Neural cell (in vitro differentiated cells): Measurements from ENCODE around the gene PHACTR1. TPM values are rescaled to one million over a fixed set of nuclear protein-coding genes. Genes with fewer than 3 reads are reported as not detected.

ENCODE experiments used
- H2AFZ ChIP-seq: fragments of 200-600, 300-800 bp; sonication (generic), shearing (Covaris generic); 2 replicates; pipeline ENCODE4 v1.6.0; 2014; ENCODE audit warnings: low read depth, mild to moderate bottlenecking, antibody characterized with exemption, low read length, moderate library complexity
- H3F3A ChIP-seq: fragments of 200-600 bp; shearing (Covaris generic); 2 replicates; pipeline ENCODE4 v1.6.1; 2016; ENCODE audit warnings: mild to moderate bottlenecking, moderate library complexity, mixed read lengths, antibody characterized with exemption, low read length; ENCODE audit not compliant: insufficient read depth, poor library complexity, severe bottlenecking
- H3K27ac ChIP-seq: fragments of 200-600, 300-800 bp; sonication (generic), shearing (Covaris generic); 2 replicates; pipeline ENCODE4 v1.5.1; 2014; ENCODE audit warnings: mild to moderate bottlenecking, low read length, moderate library complexity
- H3K27me3 ChIP-seq: fragments of 300-800, 200-600 bp; sonication (generic), shearing (Covaris generic); 2 replicates; pipeline ENCODE4 v1.6.0; 2014; ENCODE audit warnings: mild to moderate bottlenecking, low read depth, low read length, moderate library complexity; ENCODE audit not compliant: insufficient read depth
- H3K36me3 ChIP-seq: fragments of 300-800, 200-600 bp; sonication (generic), shearing (Covaris generic); 2 replicates; pipeline ENCODE4 v1.5.1; 2014; ENCODE audit warnings: mild to moderate bottlenecking, antibody characterized with exemption, low read length, moderate library complexity; ENCODE audit not compliant: insufficient read depth
- H3K4me2 ChIP-seq: fragments of 300-800, 200-600 bp; sonication (generic), shearing (Covaris generic); 2 replicates; pipeline ENCODE4 v1.6.0; 2014; ENCODE audit warnings: mild to moderate bottlenecking, low read length
- H3K4me3 ChIP-seq: fragments of 300-800, 200-600 bp; sonication (generic), shearing (Covaris generic); 2 replicates; pipeline ENCODE4 v1.5.1; 2014; ENCODE audit warnings: mild to moderate bottlenecking, low read length, moderate library complexity
- H3K79me2 ChIP-seq: fragments of 200-600 bp; shearing (Covaris generic); replicated peaks from 2 replicates; pipeline ENCODE4 v1.6.0; 2014; ENCODE audit warnings: mild to moderate bottlenecking, low read length, moderate library complexity; ENCODE audit not compliant: insufficient read depth
- H3K9ac ChIP-seq: fragments of 300-800, 200-600 bp; sonication (generic), shearing (Covaris generic); 2 replicates; pipeline ENCODE4 v1.6.1; 2016; ENCODE audit warnings: mild to moderate bottlenecking, low read length, mixed read lengths
- H3K9me2 ChIP-seq: fragments of 200-600 bp; shearing (Covaris generic); 2 replicates; pipeline ENCODE4 v1.6.1; 2016; ENCODE audit warnings: mild to moderate bottlenecking, low read length, mixed read lengths; ENCODE audit not compliant: insufficient read depth
- H3K9me3 ChIP-seq: fragments of 200-600, 300-800 bp; sonication (generic), shearing (Covaris generic); 2 replicates; pipeline ENCODE4 v1.6.1; 2016; ENCODE audit warnings: mild to moderate bottlenecking, mixed run types, low read length, moderate library complexity, mixed read lengths
- H4K20me1 ChIP-seq: fragments of 200-600 bp; shearing (Covaris generic); 2 replicates; pipeline ENCODE4 v1.6.1; 2016; ENCODE audit warnings: mild to moderate bottlenecking, mixed run types; ENCODE audit not compliant: insufficient read depth
- EP300 ChIP-seq: fragments of 450-650 bp; conservative IDR thresholded peaks from 2 replicates; pipeline ENCODE4 v1.6.1; 2014; ENCODE audit warnings: antibody characterized with exemption, mild to moderate bottlenecking, moderate library complexity; ENCODE audit not compliant: poor library complexity, severe bottlenecking
- EZH2 ChIP-seq: fragments of 200-600, 300-800 bp; shearing (Covaris generic), sonication (generic); IDR thresholded peaks from 2 replicates; pipeline ENCODE4 v1.6.1; 2014; ENCODE audit warnings: antibody characterized with exemption, low read length, borderline replicate concordance, mild to moderate bottlenecking; ENCODE audit not compliant: insufficient read depth, poor library complexity, severe bottlenecking
- POLR2AphosphoS5 ChIP-seq: IDR thresholded peaks from 2 replicates; pipeline ENCODE4 v1.6.1; 2012
- RAD21 ChIP-seq: fragments of 450-650 bp; conservative IDR thresholded peaks from 2 replicates; pipeline ENCODE4 v1.6.1; 2014; ENCODE audit warnings: antibody characterized with exemption, mild to moderate bottlenecking, moderate library complexity
- SMC3 ChIP-seq: fragments of 450-650 bp; conservative IDR thresholded peaks from 2 replicates; pipeline ENCODE4 v1.6.1; 2014; ENCODE audit warnings: antibody characterized with exemption, mild to moderate bottlenecking, moderate library complexity; ENCODE audit not compliant: poor library complexity
- TAF1 ChIP-seq: IDR thresholded peaks from 2 replicates; pipeline ENCODE4 v1.6.1; 2012; ENCODE audit warnings: low read depth
- polyA plus RNA-seq: library from polyadenylated mRNA; depleted of rRNA; stranded (reverse); fragments of >200 nt; gene quantifications from 2 replicates; pipeline ENCODE4 v1.2.3, GENCODE V29; 2014
- TF ChIP-seq, protein P1 (sequence below): fragments of 450-650 bp; IDR thresholded peaks from 2 replicates; pipeline ENCODE4 v1.5.1; 2014; ENCODE audit warnings: antibody characterized with exemption, mild to moderate bottlenecking, moderate library complexity; ENCODE audit not compliant: poor library complexity, severe bottlenecking
- TF ChIP-seq, protein P2 (sequence below): IDR thresholded peaks from 2 replicates; pipeline ENCODE4 v1.6.1; 2012; ENCODE audit warnings: borderline replicate concordance

Gene PHACTR1
- polyA plus RNA-seq, 1 donor from 2014 or later: 7.8 TPM

DNA sequence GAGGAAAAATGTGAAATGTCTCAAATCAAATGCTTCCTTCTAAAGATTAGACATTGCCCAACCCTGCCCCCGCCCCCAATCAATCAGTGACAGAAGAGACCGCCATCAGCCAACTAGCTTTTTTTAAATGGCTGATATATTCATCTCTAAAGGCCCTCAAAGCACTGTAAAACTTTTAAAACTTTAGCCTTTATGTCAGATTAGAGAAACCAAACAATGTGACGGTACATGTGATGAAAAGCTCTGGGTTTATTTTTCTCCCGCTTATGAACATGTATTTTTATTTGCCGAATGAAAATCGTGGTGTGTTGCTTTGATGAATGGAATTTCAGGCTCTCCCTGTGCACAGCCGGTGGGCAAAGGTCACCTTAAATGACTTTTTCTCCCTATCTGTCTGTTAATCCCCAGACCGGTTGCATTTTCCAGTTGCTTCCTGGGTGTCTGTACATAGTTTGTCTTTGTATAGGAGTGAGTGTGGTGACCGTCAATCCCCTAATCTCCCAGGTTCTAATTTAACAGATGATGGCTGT is 573.3 kb downstream of the PHACTR1 start:
- H3K36me3 ChIP-seq: peaks cover 12% of the 10 kb centered on the region

DNA sequence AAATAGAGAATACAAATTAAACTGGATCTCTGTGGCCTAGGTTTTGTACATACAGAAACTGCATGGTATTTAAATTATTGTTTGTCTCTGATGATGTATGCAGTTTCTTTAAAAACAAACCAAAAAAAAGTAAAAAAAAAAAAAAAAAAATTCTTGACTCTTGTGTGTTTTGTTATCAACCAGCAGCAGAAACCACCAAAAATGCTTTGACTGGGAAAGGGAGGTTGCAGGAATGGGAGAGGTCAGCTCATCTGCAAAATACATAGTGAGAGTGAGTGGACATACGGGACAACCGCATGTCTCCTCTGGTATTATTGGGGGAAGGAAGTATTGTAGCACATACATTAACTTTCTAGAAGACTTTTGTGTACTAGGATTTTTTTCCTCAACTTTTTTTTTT is 573.8 kb downstream of the PHACTR1 start:
- peaks cover 11% of the 10 kb centered on the region for H3K9me3 ChIP-seq
- H4K20me1 ChIP-seq: no peaks in the 10 kb centered on the region
- no peak overlapping the region for H3K9ac ChIP-seq
- H3K27ac ChIP-seq: no peak overlapping the region
- no peak overlapping the region for H3K4me2 ChIP-seq
- TF ChIP-seq EP300: no peak
- no peak for TF ChIP-seq SMC3
- no peak for TF ChIP-seq POLR2AphosphoS5
- no peak for TF ChIP-seq TAF1
- TF ChIP-seq EZH2: no peak
- no peak for TF ChIP-seq RAD21
- TF ChIP-seq, protein P1, sequence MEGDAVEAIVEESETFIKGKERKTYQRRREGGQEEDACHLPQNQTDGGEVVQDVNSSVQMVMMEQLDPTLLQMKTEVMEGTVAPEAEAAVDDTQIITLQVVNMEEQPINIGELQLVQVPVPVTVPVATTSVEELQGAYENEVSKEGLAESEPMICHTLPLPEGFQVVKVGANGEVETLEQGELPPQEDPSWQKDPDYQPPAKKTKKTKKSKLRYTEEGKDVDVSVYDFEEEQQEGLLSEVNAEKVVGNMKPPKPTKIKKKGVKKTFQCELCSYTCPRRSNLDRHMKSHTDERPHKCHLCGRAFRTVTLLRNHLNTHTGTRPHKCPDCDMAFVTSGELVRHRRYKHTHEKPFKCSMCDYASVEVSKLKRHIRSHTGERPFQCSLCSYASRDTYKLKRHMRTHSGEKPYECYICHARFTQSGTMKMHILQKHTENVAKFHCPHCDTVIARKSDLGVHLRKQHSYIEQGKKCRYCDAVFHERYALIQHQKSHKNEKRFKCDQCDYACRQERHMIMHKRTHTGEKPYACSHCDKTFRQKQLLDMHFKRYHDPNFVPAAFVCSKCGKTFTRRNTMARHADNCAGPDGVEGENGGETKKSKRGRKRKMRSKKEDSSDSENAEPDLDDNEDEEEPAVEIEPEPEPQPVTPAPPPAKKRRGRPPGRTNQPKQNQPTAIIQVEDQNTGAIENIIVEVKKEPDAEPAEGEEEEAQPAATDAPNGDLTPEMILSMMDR: no peak
- TF ChIP-seq, protein P2, sequence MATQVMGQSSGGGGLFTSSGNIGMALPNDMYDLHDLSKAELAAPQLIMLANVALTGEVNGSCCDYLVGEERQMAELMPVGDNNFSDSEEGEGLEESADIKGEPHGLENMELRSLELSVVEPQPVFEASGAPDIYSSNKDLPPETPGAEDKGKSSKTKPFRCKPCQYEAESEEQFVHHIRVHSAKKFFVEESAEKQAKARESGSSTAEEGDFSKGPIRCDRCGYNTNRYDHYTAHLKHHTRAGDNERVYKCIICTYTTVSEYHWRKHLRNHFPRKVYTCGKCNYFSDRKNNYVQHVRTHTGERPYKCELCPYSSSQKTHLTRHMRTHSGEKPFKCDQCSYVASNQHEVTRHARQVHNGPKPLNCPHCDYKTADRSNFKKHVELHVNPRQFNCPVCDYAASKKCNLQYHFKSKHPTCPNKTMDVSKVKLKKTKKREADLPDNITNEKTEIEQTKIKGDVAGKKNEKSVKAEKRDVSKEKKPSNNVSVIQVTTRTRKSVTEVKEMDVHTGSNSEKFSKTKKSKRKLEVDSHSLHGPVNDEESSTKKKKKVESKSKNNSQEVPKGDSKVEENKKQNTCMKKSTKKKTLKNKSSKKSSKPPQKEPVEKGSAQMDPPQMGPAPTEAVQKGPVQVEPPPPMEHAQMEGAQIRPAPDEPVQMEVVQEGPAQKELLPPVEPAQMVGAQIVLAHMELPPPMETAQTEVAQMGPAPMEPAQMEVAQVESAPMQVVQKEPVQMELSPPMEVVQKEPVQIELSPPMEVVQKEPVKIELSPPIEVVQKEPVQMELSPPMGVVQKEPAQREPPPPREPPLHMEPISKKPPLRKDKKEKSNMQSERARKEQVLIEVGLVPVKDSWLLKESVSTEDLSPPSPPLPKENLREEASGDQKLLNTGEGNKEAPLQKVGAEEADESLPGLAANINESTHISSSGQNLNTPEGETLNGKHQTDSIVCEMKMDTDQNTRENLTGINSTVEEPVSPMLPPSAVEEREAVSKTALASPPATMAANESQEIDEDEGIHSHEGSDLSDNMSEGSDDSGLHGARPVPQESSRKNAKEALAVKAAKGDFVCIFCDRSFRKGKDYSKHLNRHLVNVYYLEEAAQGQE: no peak
- no peak overlapping the region for H3K4me3 ChIP-seq
- H2AFZ ChIP-seq: no peak overlapping the region
- H3K9me2 ChIP-seq: no peaks in the 10 kb centered on the region
- no peaks in the 10 kb centered on the region for H3K27me3 ChIP-seq
- no peaks in the 10 kb centered on the region for H3K79me2 ChIP-seq
- H3F3A ChIP-seq: no peaks in the 10 kb centered on the region
- peaks cover 12% of the 10 kb centered on the region for H3K36me3 ChIP-seq

More for the DNA sequence above, 573.3 kb downstream of the PHACTR1 start:
- Histone ChIP-seq H3K4me3 (no peak overlapping the region), H3K9me3 (peaks cover 11% of the 10 kb centered on the region), H3K27ac (peak overlapping the region; percentile 3), H3K9ac (no peak overlapping the region), H4K20me1 (no peaks in the 10 kb centered on the region), H3F3A (no peaks in the 10 kb centered on the region), H3K27me3 (no peaks in the 10 kb centered on the region), H3K4me2 (no peak overlapping the region), H2AFZ (no peak overlapping the region), H3K79me2 (no peaks in the 10 kb centered on the region), H3K9me2 (no peaks in the 10 kb centered on the region)
- no peak for TF ChIP-seq SMC3
- TF ChIP-seq, protein P2: no peak
